ENCODE data around the gene C1orf52. TPM values are rescaled to one million over a fixed set of nuclear protein-coding genes. Genes with fewer than 3 reads are reported as not detected.

Gene C1orf52
- total RNA-seq, 2 experiments from 2014 or later, result 35.6 to 37.4 TPM

DNA sequence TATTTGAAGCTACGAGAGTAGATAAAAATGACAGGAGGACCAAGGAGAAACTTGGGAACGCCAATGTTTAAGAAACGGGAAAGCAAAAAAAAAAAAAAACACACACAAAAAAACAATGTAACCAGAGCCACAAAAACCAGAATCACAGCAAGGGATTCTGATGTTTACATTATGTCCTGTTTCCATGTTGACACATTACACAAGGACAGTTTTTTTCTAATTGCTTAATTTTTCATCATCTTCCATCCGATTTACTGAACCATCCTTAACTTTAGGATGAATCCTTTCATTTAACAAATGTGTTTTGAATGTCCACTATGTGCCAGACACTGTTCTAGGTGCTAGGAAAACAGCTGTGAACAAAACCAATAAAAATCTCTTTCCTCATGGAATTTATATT, 18.3 kb upstream of the C1orf52 start:
- H3K4me2 ChIP-seq (ENCODE audit: low read length), result 0 out of 2 replicates have a peak overlapping the region, but pooled peaks have one; percentile 68

DNA sequence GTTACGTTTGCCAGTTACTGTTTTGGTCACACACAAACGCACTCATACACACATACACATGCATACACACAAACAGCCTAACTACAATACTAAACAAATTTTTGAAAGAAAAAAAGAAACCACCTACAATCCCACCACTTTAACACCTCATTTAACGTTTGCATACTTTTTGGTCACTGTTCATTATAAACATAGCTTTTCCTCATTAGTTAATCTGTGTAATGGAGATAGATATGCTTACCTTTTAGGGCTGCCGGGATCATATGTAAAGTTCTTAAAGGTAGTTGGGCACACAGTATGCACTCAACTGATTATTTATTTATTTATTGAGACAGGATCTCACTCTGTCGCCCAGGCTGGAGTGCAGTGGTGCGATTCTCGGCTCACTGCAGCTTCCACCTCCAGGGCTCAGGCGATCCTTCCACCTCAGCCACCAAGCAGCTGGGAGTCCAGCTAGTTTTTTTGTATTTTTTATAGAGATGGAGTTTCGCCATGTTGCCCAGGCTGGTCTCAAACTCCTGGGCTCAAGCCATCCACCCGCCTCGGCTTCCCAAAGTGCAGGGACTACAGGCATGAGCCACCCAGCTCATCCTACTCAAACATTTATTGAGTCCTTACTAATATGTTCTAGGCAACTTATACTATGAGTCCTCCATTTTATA, 17.6 kb upstream of the C1orf52 start:
- Histone ChIP-seq H3K4me1 (ENCODE audit: insufficient read depth, low read length, poor library complexity, severe bottlenecking) (peaks cover 25% of the 10 kb centered on the region), H3K27ac (ENCODE audit: low read depth, low read length, poor library complexity, severe bottlenecking) (peak overlapping the region; percentile 57), H3K79me2 (ENCODE audit: insufficient read depth, low read depth, low read length) (peaks cover 40% of the 10 kb centered on the region), H3K9me3 (ENCODE audit: low read length) (0 out of 2 replicates have a peak, but pooled peaks cover 6% of the 10 kb centered on the region), H4K20me1 (ENCODE audit: insufficient read depth, low read length) (peaks cover 22% of the 10 kb centered on the region), H2AFZ (ENCODE audit: low read length) (peak overlapping the region; percentile 82), H3K36me3 (ENCODE audit: insufficient read depth, low read length) (peaks cover 26% of the 10 kb centered on the region), H3K9me2 (ENCODE audit: insufficient read depth, low read length) (no peaks in the 10 kb centered on the region), H3K4me3 (ENCODE audit: low read depth, low read length, poor library complexity, severe bottlenecking) (peak overlapping the region; percentile 96), H3K4me2 (ENCODE audit: low read length) (peak overlapping the region; percentile 68)
- intact Hi-C loops (cut with micrococcal nuclease; ENCODE audit: unreplicated experiment), result loop anchor here (5.0 to 10.0 kb wide), 4 partner anchors 280 to 975 kb away; partner anchors contain the start of genes MCOLN2, SAMD13 and SSX2IP
- BruUV-seq (replicated peaks), result TSS peak; percentile 81
- TF ChIP-seq, protein P1, sequence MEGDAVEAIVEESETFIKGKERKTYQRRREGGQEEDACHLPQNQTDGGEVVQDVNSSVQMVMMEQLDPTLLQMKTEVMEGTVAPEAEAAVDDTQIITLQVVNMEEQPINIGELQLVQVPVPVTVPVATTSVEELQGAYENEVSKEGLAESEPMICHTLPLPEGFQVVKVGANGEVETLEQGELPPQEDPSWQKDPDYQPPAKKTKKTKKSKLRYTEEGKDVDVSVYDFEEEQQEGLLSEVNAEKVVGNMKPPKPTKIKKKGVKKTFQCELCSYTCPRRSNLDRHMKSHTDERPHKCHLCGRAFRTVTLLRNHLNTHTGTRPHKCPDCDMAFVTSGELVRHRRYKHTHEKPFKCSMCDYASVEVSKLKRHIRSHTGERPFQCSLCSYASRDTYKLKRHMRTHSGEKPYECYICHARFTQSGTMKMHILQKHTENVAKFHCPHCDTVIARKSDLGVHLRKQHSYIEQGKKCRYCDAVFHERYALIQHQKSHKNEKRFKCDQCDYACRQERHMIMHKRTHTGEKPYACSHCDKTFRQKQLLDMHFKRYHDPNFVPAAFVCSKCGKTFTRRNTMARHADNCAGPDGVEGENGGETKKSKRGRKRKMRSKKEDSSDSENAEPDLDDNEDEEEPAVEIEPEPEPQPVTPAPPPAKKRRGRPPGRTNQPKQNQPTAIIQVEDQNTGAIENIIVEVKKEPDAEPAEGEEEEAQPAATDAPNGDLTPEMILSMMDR (conservative IDR thresholded peaks at IDR 0.05; ENCODE audit: low read length), result no peak
- TF ChIP-seq EZH2phosphoT487 (IDR thresholded peaks at IDR 0.05; ENCODE audit: borderline replicate concordance, low read depth, low read length), result no peak
- no peak for DNase-seq (ENCODE audit: low spot score)
- ChIA-PET POLR2A (interaction anchor here (0.6 to 4.4 kb wide), 20 partner anchors 9 to 431 kb away, joined by 3 to 34 read pairs (median 4); partner anchors contain the start of genes C1orf52 and ZNHIT6), CTCF (ENCODE audit: unreplicated experiment) (interaction anchor here (0.6 to 1.1 kb wide), 3 partner anchors 15 to 559 kb away, joined by 3 to 9 read pairs (median 3); partner anchors contain the start of gene C1orf52)

More for the DNA sequence above, 18.3 kb upstream of the C1orf52 start:
- peaks cover 19% of the 10 kb centered on the region for H3K36me3 ChIP-seq (ENCODE audit: insufficient read depth, low read length)
- peaks cover 22% of the 10 kb centered on the region for H4K20me1 ChIP-seq (ENCODE audit: insufficient read depth, low read length)
- H3K4me3 ChIP-seq (ENCODE audit: low read depth, low read length, poor library complexity, severe bottlenecking), result no peak overlapping the region
- TF ChIP-seq, protein P1 (conservative IDR thresholded peaks at IDR 0.05; ENCODE audit: low read length), result no peak
- no peak for TF ChIP-seq EZH2phosphoT487 (IDR thresholded peaks at IDR 0.05; ENCODE audit: borderline replicate concordance, low read depth, low read length)
- H3K4me1 ChIP-seq (ENCODE audit: insufficient read depth, low read length, poor library complexity, severe bottlenecking), result peaks cover 25% of the 10 kb centered on the region
- H3K9me3 ChIP-seq (ENCODE audit: low read length), result 0 out of 2 replicates have a peak, but pooled peaks cover 6% of the 10 kb centered on the region
- DNase-seq (ENCODE audit: low spot score), result no peak
- H3K9me2 ChIP-seq (ENCODE audit: insufficient read depth, low read length), result no peaks in the 10 kb centered on the region
- CTCF ChIA-PET (ENCODE audit: unreplicated experiment), result no interaction called here
- peaks cover 33% of the 10 kb centered on the region for H3K79me2 ChIP-seq (ENCODE audit: insufficient read depth, low read depth, low read length)
- BruUV-seq (replicated peaks), result no TSS peak
- intact Hi-C loops (cut with micrococcal nuclease; ENCODE audit: unreplicated experiment), result loop anchor here (5.0 to 10.0 kb wide), 4 partner anchors 281 to 976 kb away; partner anchors contain the start of genes MCOLN2, SAMD13 and SSX2IP
- POLR2A ChIA-PET, result interaction anchor here (0.6 to 4.4 kb wide), 9 partner anchors 10 to 276 kb away, joined by 3 to 34 read pairs (median 7); partner anchors contain the start of gene C1orf52
- H3K27ac ChIP-seq (ENCODE audit: low read depth, low read length, poor library complexity, severe bottlenecking), result no peak overlapping the region
- H2AFZ ChIP-seq (ENCODE audit: low read length), result peak overlapping the region; percentile 82; the same call in 1 of the 2 replicates
